Measurements from ENCODE around the gene MALSU1. TPM values are rescaled to one million over a fixed set of nuclear protein-coding genes. Genes with fewer than 3 reads are reported as not detected.

MALSU1 gene
- total and polyA plus RNA-seq, 2 of the 13 experiments (the other 11 are each of a cell fraction or from before 2014, with no cell fraction given), result 72.0 to 141 TPM

GRCh38 chr7:23357190-23358093, 58.3 kb downstream of the MALSU1 start (continued):
- TF ChIP-seq THAP9 (CRISPR knock-in tag; IDR thresholded peaks at IDR 0.05; ENCODE audit: borderline replicate concordance) (no peak), NR2F1 (CRISPR knock-in tag; IDR thresholded peaks at IDR 0.05) (peak in 1 of 2 experiments; percentile 41; a peak in 1 of 4 replicates), ZNF83 (CRISPR knock-in tag; IDR thresholded peaks at IDR 0.05; ENCODE audit: borderline replicate concordance) (no peak), ELK4 (CRISPR knock-in tag; IDR thresholded peaks at IDR 0.05; ENCODE audit: borderline replicate concordance) (no peak), THRA (CRISPR knock-in tag; IDR thresholded peaks at IDR 0.05; ENCODE audit: borderline replicate concordance) (no peak; the same call in 1 of the 2 replicates), ZNF556 (CRISPR knock-in tag; IDR thresholded peaks at IDR 0.05; ENCODE audit: borderline replicate concordance) (no peak), STAG1 (CRISPR knock-in tag; IDR thresholded peaks at IDR 0.05) (peak; percentile 31; the same call in 1 of the 2 replicates), EZH2 (conservative IDR thresholded peaks at IDR 0.05; ENCODE audit: low read depth, low read length) (no peak), NKX3-1 (CRISPR knock-in tag; IDR thresholded peaks at IDR 0.05) (peak; percentile 41; the same call in 1 of the 2 replicates), NCOR1 (IDR thresholded peaks at IDR 0.05; ENCODE audit: borderline replicate concordance, low read length) (peak; percentile 74; the same call in 1 of the 2 replicates), THYN1 (CRISPR knock-in tag; IDR thresholded peaks at IDR 0.05; ENCODE audit: borderline replicate concordance, low read depth) (no peak), ZHX1 (CRISPR knock-in tag; IDR thresholded peaks at IDR 0.05; ENCODE audit: low read depth) (no peak), PAXIP1 (CRISPR knock-in tag; conservative IDR thresholded peaks at IDR 0.05) (peak; percentile 84), ZSCAN25 (CRISPR knock-in tag; IDR thresholded peaks at IDR 0.05) (no peak), KDM4B (CRISPR knock-in tag; IDR thresholded peaks at IDR 0.05) (no peak)
